Adrenal gland (tissue), 12 donors: ENCODE measurements around the gene ARHGAP44. TPM values are rescaled to one million over a fixed set of nuclear protein-coding genes. Genes with fewer than 3 reads are reported as not detected.

Source experiments
- DNase-seq, 7 donors: peaks; one replicate each; pipeline ENCODE4 v3.0.0-alpha.2; 2019 to 2020
- H3K27ac ChIP-seq, 5 donors: fragments of 200-600 bp; sonication (generic) in 4 of 5; 1 replicate in 3 of 5; 2 replicates in 2 of 5; pipeline versions ENCODE4 v1.5.1 to v1.8.0; 2016 to 2020; ENCODE audit warnings: mild to moderate bottlenecking in 1 of 5
- H3K27me3 ChIP-seq: fragments of 200-600 bp; 2 replicates; pipeline ENCODE4 v1.8.0; 2021
- H3K36me3 ChIP-seq, 2 donors: fragments of 200-600 bp; replicated peaks in 1 of 2; 1 replicate in 1 of 2; 2 replicates in 1 of 2; pipeline versions ENCODE4 v1.5.1 to v1.8.0; 2018 to 2022
- H3K4me1 ChIP-seq, 2 donors: fragments of 200-600 bp; replicated peaks in 1 of 2; 1 replicate in 1 of 2; 2 replicates in 1 of 2; pipeline versions ENCODE4 v1.5.1 to v1.8.0; 2018 to 2021
- H3K4me3 ChIP-seq, 4 donors: fragments of 200-600 bp; sonication (generic) in 3 of 4; one replicate each; pipeline ENCODE4 v1.5.1; 2016 to 2018
- H3K9me3 ChIP-seq, 3 donors: fragments of 200-600 bp; sonication (generic) in 1 of 3; replicated peaks in 1 of 3; 1 replicate in 2 of 3; 2 replicates in 1 of 3; pipeline versions ENCODE4 v1.5.1 to v1.8.0; 2016 to 2021
- CTCF ChIP-seq, 6 experiments: fragments of 450-650 bp in 4 of 6; fragments of 200-600 bp in 2 of 6; sonication (generic) in 1 of 6; IDR thresholded peaks; 1 replicate in 5 of 6; 2 replicates in 1 of 6; pipeline versions ENCODE4 v1.5.1 to v1.8.0; 2016 to 2021; ENCODE audit warnings: antibody characterized with exemption in 6 of 6, mild to moderate bottlenecking in 2 of 6, moderate library complexity in 1 of 6
- POLR2A ChIP-seq, 2 donors: fragments of 450-650 bp; IDR thresholded peaks; one replicate each; pipeline ENCODE4 v1.6.1; 2017; ENCODE audit warnings: antibody characterized with exemption in 2 of 2, mild to moderate bottlenecking in 2 of 2, moderate library complexity in 1 of 2
- WGBS, 4 donors: extraction: QIAGEN DNeasy Blood & Tissue Kit in 2 of 4; methylation state at CpG; one replicate each; pipeline versions ENCODE4 v1.1.5 to v1.1.7; 2013 to 2017; 5-methylcytosine and 5-hydroxymethylcytosine counted together
- intact Hi-C, 2 donors: fragments of 100-400 bp; cut with DNase I; formaldehyde crosslinking; loops; one replicate each; pipeline versions ENCODE4 v1.14.1 to v1.15.0; 2022 to 2023
- polyA plus RNA-seq, 3 donors: library from polyadenylated mRNA; stranded (reverse); fragments of 200-250 nt in 2 of 3; fragments of 350-450 nt in 1 of 3; fragmentation: Illumina TruSeq in 1 of 3; extraction: RNeasy Lipid Tissue Mini Kit (QIAGEN cat#74804) in 1 of 3; gene quantifications; one replicate each; pipeline ENCODE4 v1.2.3, GENCODE V29; 2013 to 2014
- total RNA-seq, 9 donors: library from RNA; depleted of rRNA in 4 of 9; stranded (reverse); fragments of >200 nt in 4 of 9; fragments of 120-200 nt in 1 of 9; fragmentation: NEBNext Ultra II Directional in 1 of 9; extraction: Animal tissue kit (Norgen Biotek cat#: 25700) in 1 of 9; gene quantifications; one replicate each; pipeline versions ENCODE4 v1.1.0 to v1.2.4, GENCODE V29; 2013 to 2023
- donor health status: healthy with polysubstance abuse.
- donor health status: Bipolar disorder and iron deficiency.
- donor health status: DM: yes; HTN: yes; CAD: no.
- donor health status: DM: no; HTN: no; CAD: no.
- donor health status: DM: no; HTN: no; CAD: no.
- donor health status: DM: yes; HTN: yes; CAD: no.

The ARHGAP44 gene
- total and polyA plus RNA-seq, 12 donors = 1.1 to 45.2 (median 2.6) TPM

GRCh38 chr17:12902046-12902445 lies 112.7 kb downstream of the ARHGAP44 start:
- TF ChIP-seq POLR2A (IDR thresholded peaks at IDR 0.05) (no peak), CTCF (IDR thresholded peaks at IDR 0.05) (no peak)
- 69 to 82% (median 81%) methylated on average over 3 of the region's 3 CpGs for WGBS, 4 donors
- no peak overlapping the region for H3K4me3 ChIP-seq
- no peak for DNase-seq
- H3K27me3 ChIP-seq = no peaks in the 10 kb centered on the region
- intact Hi-C loops = no loop called here
- H3K36me3 ChIP-seq = no peaks in the 10 kb centered on the region
- H3K4me1 ChIP-seq = no peaks in the 10 kb centered on the region
- no peak overlapping the region for H3K27ac ChIP-seq
- H3K9me3 ChIP-seq = no peaks in the 10 kb centered on the region

GRCh38 chr17:12907477-12907876 lies 118.2 kb downstream of the ARHGAP44 start:
- H3K27me3 ChIP-seq = no peaks in the 10 kb centered on the region
- intact Hi-C loops = no loop called here
- TF ChIP-seq CTCF (IDR thresholded peaks at IDR 0.05) = no peak
- no peak for TF ChIP-seq POLR2A (IDR thresholded peaks at IDR 0.05)
- no peaks in the 10 kb centered on the region for H3K4me1 ChIP-seq
- no peak overlapping the region for H3K27ac ChIP-seq
- DNase-seq = no peak
- no peaks in the 10 kb centered on the region for H3K9me3 ChIP-seq
- H3K36me3 ChIP-seq = no peaks in the 10 kb centered on the region
- no peak overlapping the region for H3K4me3 ChIP-seq

GRCh38 chr17:12909046-12909445 lies 119.7 kb downstream of the ARHGAP44 start:
- Histone ChIP-seq H3K27me3 (no peaks in the 10 kb centered on the region), H3K9me3 (no peaks in the 10 kb centered on the region), H3K27ac (no peak overlapping the region), H3K4me1 (no peaks in the 10 kb centered on the region), H3K36me3 (no peaks in the 10 kb centered on the region), H3K4me3 (no peak overlapping the region)
- no peak for DNase-seq
- no peak for TF ChIP-seq CTCF (IDR thresholded peaks at IDR 0.05)
- TF ChIP-seq POLR2A (IDR thresholded peaks at IDR 0.05) = no peak
- intact Hi-C loops = no loop called here
- 84 to 88% (median 86%) methylated on average over 5 of the region's 5 CpGs for WGBS, 4 donors

GRCh38 chr17:12909511-12909910 lies 120.2 kb downstream of the ARHGAP44 start:
- DNase-seq = no peak
- intact Hi-C loops = no loop called here
- H3K4me1 ChIP-seq = no peaks in the 10 kb centered on the region
- H3K4me3 ChIP-seq = no peak overlapping the region
- no peak overlapping the region for H3K27ac ChIP-seq
- no peaks in the 10 kb centered on the region for H3K36me3 ChIP-seq
- no peaks in the 10 kb centered on the region for H3K9me3 ChIP-seq
- 81 to 91% (median 87%) methylated on average over 1 of the region's 1 CpG for WGBS, 4 donors
- H3K27me3 ChIP-seq = no peaks in the 10 kb centered on the region
- TF ChIP-seq POLR2A (IDR thresholded peaks at IDR 0.05) = no peak
- no peak for TF ChIP-seq CTCF (IDR thresholded peaks at IDR 0.05)
